Ovary (tissue), 9 donors: ENCODE results near the gene STAT5B. TPM values are rescaled to one million over a fixed set of nuclear protein-coding genes. Genes with fewer than 3 reads are reported as not detected.
"Not testable (repeated sequence)": the region's sequence is repeated elsewhere in the genome, so short reads cannot be mapped to it uniquely, and the experiment has no call there.

Experiments used
- DNase-seq, 5 donors: peaks; one replicate each; pipeline ENCODE4 v3.0.0-alpha.2; 2019 to 2020
- H3K27ac ChIP-seq, 2 donors: fragments of 200-600 bp; one replicate each; pipeline versions ENCODE4 v1.5.1 to v1.8.0; 2019 to 2022
- H3K27me3 ChIP-seq: fragments of 200-600 bp; one replicate; pipeline ENCODE4 v1.8.0; 2022
- H3K36me3 ChIP-seq: fragments of 200-600 bp; sonication (generic); one replicate; pipeline ENCODE4 v1.5.1; 2019
- H3K4me1 ChIP-seq: one replicate; pipeline ENCODE4 v1.8.1; 2013; ENCODE audit warnings: mild to moderate bottlenecking, moderate library complexity; ENCODE audit not compliant: insufficient read depth
- H3K4me3 ChIP-seq: fragments of 200-600 bp; sonication (generic); one replicate; pipeline ENCODE4 v1.5.1; 2017
- H3K9me3 ChIP-seq, 2 donors: fragments of 200-600 bp in 1 of 2; sonication (generic) in 1 of 2; one replicate each; pipeline versions ENCODE4 v1.5.1 to v1.8.1; 2013 to 2019; ENCODE audit warnings: mild to moderate bottlenecking in 1 of 2, moderate library complexity in 1 of 2
- EP300 ChIP-seq: sonication (generic); formaldehyde crosslinking; IDR thresholded peaks from one replicate; pipeline ENCODE4 v1.6.1; 2017; ENCODE audit warnings: antibody characterized with exemption
- POLR2A ChIP-seq: fragments of 450-650 bp; IDR thresholded peaks from one replicate; pipeline ENCODE4 v1.6.1; 2017; ENCODE audit warnings: antibody characterized with exemption, mild to moderate bottlenecking, moderate library complexity
- WGBS, 3 donors: extraction: QIAGEN DNeasy Blood & Tissue Kit in 1 of 3; methylation state at CpG; one replicate each; pipeline versions ENCODE4 v1.1.5 to v1.1.7; 2013 to 2017; 5-methylcytosine and 5-hydroxymethylcytosine counted together
- intact Hi-C, 4 donors: fragments of 100-400 bp; cut with DNase I; formaldehyde crosslinking; loops; one replicate each; pipeline versions ENCODE4 v1.11.0 to v1.15.1; 2022 to 2023
- polyA plus RNA-seq, 2 donors: library from polyadenylated mRNA; stranded (reverse); fragments of 200-250 nt in 1 of 2; fragments of 350-450 nt in 1 of 2; fragmentation: Illumina TruSeq in 1 of 2; extraction: RNeasy Lipid Tissue Mini Kit (QIAGEN cat#74804) in 1 of 2; gene quantifications; one replicate each; pipeline ENCODE4 v1.2.3, GENCODE V29; 2013 to 2014
- total RNA-seq, 7 donors: library from RNA; depleted of rRNA in 2 of 7; stranded (reverse); fragments of >200 nt in 2 of 7; fragmentation: NEBNext Ultra II Directional in 3 of 7; extraction: Animal tissue kit (Norgen Biotek cat#: 25700) in 3 of 7; gene quantifications; one replicate each; pipeline versions ENCODE4 v1.1.0 to v1.2.4, GENCODE V29; 2016 to 2023
- TF ChIP-seq, protein P1 (sequence below), 3 donors: fragments of 450-650 bp in 2 of 3; fragments of 200-600 bp in 1 of 3; IDR thresholded peaks; one replicate each; pipeline versions ENCODE4 v1.5.1 to v1.8.0; 2016 to 2022; ENCODE audit warnings: antibody characterized with exemption in 3 of 3, mild to moderate bottlenecking in 1 of 3
- donor health status: DM: no; HTN: no; CAD: no; lungs with moderate emphysema.
- donor health status: DM: no; HTN: no; CAD: no.
- donor health status: Bipolar disorder and iron deficiency.
- donor health status: DM: yes; HTN: yes; CAD: no.
- donor health status: DM: no; HTN: no; CAD: no.
- donor health status: DM: yes; HTN: yes; CAD: no.

STAT5B gene
- total and polyA plus RNA-seq, 9 donors: 66.1 to 176 (median 108) TPM

- Histone ChIP-seq H3K36me3 (no peaks in the 10 kb centered on the region), H3K4me1 (peaks cover 4% of the 10 kb centered on the region), H3K4me3 (no peak overlapping the region), H3K9me3 (no peaks in the 10 kb centered on the region), H3K27me3 (no peaks in the 10 kb centered on the region), H3K27ac (peak overlapping the region in 1 of 2 donors; percentile 2)
- no peak for DNase-seq
- intact Hi-C loops: no loop called here
- TF ChIP-seq POLR2A: no peak
- TF ChIP-seq EP300: no peak
- 68 to 77% (median 71%) methylated on average over 2 of the region's 2 CpGs for WGBS, 3 donors
Measured at GRCh38 chr17:42214156-42214555, 62.0 kb downstream of the STAT5B start.

- no peaks in the 10 kb centered on the region for H3K27me3 ChIP-seq
- 9 to 30% (median 9%) methylated on average over 7 of the region's 7 CpGs for WGBS, 3 donors
- TF ChIP-seq EP300 (no peak), POLR2A (no peak)
- TF ChIP-seq, protein P1, sequence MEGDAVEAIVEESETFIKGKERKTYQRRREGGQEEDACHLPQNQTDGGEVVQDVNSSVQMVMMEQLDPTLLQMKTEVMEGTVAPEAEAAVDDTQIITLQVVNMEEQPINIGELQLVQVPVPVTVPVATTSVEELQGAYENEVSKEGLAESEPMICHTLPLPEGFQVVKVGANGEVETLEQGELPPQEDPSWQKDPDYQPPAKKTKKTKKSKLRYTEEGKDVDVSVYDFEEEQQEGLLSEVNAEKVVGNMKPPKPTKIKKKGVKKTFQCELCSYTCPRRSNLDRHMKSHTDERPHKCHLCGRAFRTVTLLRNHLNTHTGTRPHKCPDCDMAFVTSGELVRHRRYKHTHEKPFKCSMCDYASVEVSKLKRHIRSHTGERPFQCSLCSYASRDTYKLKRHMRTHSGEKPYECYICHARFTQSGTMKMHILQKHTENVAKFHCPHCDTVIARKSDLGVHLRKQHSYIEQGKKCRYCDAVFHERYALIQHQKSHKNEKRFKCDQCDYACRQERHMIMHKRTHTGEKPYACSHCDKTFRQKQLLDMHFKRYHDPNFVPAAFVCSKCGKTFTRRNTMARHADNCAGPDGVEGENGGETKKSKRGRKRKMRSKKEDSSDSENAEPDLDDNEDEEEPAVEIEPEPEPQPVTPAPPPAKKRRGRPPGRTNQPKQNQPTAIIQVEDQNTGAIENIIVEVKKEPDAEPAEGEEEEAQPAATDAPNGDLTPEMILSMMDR (IDR thresholded peaks at IDR 0.05): no peak
- peak in 3 of 5 donors; percentile 53 to 63 (median 60) for DNase-seq
- intact Hi-C loops: no loop called here
- H3K4me3 ChIP-seq: no peak overlapping the region
- H3K36me3 ChIP-seq: no peaks in the 10 kb centered on the region
- H3K9me3 ChIP-seq: no peaks in the 10 kb centered on the region
- peaks cover 4% of the 10 kb centered on the region for H3K4me1 ChIP-seq
- peak overlapping the region; percentile 31 to 78 for H3K27ac ChIP-seq
Measured at GRCh38 chr17:42212382-42212781, 63.8 kb downstream of the STAT5B start.

DNA sequence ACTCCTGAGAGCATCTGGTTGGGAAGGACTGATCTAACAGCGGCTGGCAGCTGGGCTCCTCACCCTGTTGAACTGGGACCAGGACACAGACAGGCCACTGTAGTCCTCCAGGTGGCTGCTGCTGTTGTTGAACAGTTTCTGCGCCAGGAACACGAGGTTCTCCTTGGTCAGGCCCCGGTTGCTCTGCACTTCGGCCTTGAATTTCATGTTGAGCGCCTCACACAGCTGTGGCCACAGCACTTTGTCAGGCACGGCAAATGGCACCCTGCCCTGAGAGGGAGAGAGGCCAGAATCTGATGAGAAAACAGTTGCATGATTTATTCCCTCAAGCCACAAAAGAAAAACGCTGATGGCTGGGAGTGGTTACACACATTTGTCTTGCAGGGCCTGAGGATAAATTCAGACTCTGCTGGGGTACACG lies 64.3 kb downstream of the STAT5B start:
- peak; percentile 88 to 93 (median 91) for DNase-seq

GRCh38 chr17:42210046-42210445 lies 66.1 kb downstream of the STAT5B start:
- no peaks in the 10 kb centered on the region for H3K27me3 ChIP-seq
- H3K36me3 ChIP-seq: no peaks in the 10 kb centered on the region
- WGBS, 3 donors: 86 to 92% (median 89%) methylated on average over 6 of the region's 6 CpGs
- intact Hi-C loops: no loop called here
- H3K4me1 ChIP-seq: peaks cover 4% of the 10 kb centered on the region
- H3K27ac ChIP-seq: peak overlapping the region in 1 of 2 donors; percentile 78
- no peak for DNase-seq
- H3K4me3 ChIP-seq: no peak overlapping the region
- no peaks in the 10 kb centered on the region for H3K9me3 ChIP-seq
- no peak for TF ChIP-seq POLR2A
- no peak for TF ChIP-seq EP300
- TF ChIP-seq, protein P1 (IDR thresholded peaks at IDR 0.05): no peak

More for the DNA sequence above, 64.3 kb downstream of the STAT5B start:
- H3K36me3 ChIP-seq, intact Hi-C loops, H3K27me3 ChIP-seq, H3K4me1 ChIP-seq, H3K9me3 ChIP-seq, H3K4me3 ChIP-seq: not testable (repeated sequence)
- 11 to 19% (median 11%) methylated on average over 9 of the region's 9 CpGs for WGBS, 3 donors
- H3K27ac ChIP-seq: peak overlapping the region; percentile 20 to 78

- H3K27me3 ChIP-seq, DNase-seq, H3K36me3 ChIP-seq, H3K4me1 ChIP-seq, H3K27ac ChIP-seq, intact Hi-C loops, H3K4me3 ChIP-seq, H3K9me3 ChIP-seq: not testable (repeated sequence)
- 81 to 90% (median 86%) methylated on average over 8 of the region's 8 CpGs for WGBS, 3 donors
Measured at GRCh38 chr17:42206153-42206612, 70.0 kb downstream of the STAT5B start.

DNA sequence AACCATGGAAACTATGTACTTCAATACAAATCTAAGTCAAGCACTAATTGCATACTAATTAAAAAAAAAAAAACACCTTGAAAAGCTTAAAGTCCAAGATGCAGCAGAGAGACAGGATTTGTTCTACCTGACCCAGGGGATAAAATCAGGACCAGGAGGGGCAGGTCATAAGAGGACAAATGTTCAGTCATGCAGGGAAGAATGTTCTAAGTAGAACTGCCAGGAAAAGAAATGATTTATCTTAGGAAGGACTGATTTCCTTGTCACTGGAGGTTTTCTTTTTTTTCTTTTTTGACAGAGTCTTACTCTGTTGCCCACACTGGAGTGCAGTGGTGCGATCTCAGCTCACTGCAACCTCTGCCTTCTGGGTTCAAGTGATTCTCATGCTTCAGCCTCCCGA lies 72.8 kb downstream of the STAT5B start:
- WGBS, 3 donors: 89 to 98% (median 96%) methylated on average over 2 of the region's 2 CpGs
- Histone ChIP-seq H3K4me3 (no peak overlapping the region), H3K4me1 (no peaks in the 10 kb centered on the region), H3K27me3 (no peaks in the 10 kb centered on the region), H3K36me3 (no peaks in the 10 kb centered on the region), H3K27ac (no peak overlapping the region), H3K9me3 (no peaks in the 10 kb centered on the region)
- no peak for DNase-seq
- TF ChIP-seq POLR2A: no peak
- TF ChIP-seq EP300: no peak
- TF ChIP-seq, protein P1 (IDR thresholded peaks at IDR 0.05): no peak
- intact Hi-C loops: no loop called here
